ENCODE data around the gene DTNA.

DNA sequence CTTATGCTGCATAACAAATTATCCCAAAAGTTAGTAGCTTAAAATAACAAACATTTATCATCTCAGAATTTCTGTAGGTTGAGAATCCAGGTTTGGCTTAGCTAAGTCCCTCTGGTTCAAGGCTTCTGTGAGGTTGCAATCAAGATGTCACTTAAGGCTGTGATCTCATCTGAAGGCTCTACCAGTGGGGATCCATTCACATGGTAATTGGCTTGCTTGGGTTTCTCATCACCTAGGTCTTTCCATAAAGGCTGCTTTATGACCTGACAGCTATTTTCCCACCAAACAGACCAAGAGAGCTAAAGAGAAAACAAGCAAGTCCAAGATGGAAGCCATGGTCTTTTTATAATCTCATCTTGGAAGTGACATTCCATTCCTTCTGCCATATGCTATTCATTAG lies 137.3 kb downstream of the DTNA start:
- TF ChIP-seq YY1 (IDR thresholded peaks at IDR 0.05; ENCODE audit: insufficient read depth, insufficient read length), result no peak
- TF ChIP-seq ZNF274 (IDR thresholded peaks at IDR 0.05; ENCODE audit: low read depth, low read length), result no peak
- TF ChIP-seq SUZ12 (IDR thresholded peaks at IDR 0.05; ENCODE audit: extremely low read depth, insufficient read depth, insufficient read length), result no peak
